NK-92 treated with Interleukin-12 subunit alpha and Interleukin-12 subunit beta, amount 100 ng/mL, for 24 hours (cell line): ENCODE results near the gene IMPDH2.

Experiments used
- DNase-seq: peaks from one replicate; lab custom pipeline; 2025; lab: John Stamatoyannopoulos, UW

The IMPDH2 gene

GRCh38 chr3:48980295-48980694 is 48.9 kb downstream of the IMPDH2 start:
- no peak for DNase-seq

DNA sequence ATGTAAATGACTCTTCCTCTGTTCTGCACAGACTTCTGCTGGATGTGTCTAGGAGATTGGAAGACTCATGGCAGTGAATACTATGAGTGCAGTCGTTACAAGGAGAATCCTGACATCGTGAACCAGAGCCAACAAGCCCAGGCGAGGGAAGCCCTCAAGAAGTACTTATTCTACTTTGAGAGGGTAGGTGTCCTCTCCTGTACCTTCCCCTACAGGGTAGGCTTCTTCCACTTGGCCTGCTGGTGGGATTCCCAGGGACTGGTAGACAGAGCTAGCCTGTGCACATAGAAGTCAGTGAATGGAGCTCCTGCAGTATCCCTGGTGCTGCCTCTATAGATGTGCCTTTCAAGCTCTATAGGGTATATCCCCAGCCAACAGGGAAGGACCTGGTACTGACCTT is 49.7 kb downstream of the IMPDH2 start:
- no peak for DNase-seq
